ENCODE results near the gene PDE6H.

The PDE6H gene

DNA sequence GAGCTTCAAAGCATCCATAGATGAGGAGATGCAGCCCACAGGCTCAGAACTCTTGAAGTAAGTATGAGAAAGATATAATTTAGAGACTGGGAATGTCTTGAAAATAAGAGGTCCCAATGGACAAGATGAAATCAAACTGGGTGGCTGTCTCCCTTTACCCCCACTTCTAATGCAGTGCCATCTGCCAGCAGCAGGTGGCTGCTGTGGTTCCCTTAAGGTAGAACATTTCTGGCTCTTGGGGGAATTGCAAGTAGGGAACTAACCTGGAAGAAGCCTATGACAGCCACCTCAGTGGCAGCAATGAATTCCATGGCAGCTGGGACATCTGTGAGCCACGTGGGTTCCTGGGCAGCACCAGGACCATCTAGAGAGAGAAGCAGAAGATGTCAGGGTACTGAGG is 35.2 kb upstream of the PDE6H start:
- H3K27ac ChIP-seq (ENCODE audit: low read length) = no peak overlapping the region

DNA sequence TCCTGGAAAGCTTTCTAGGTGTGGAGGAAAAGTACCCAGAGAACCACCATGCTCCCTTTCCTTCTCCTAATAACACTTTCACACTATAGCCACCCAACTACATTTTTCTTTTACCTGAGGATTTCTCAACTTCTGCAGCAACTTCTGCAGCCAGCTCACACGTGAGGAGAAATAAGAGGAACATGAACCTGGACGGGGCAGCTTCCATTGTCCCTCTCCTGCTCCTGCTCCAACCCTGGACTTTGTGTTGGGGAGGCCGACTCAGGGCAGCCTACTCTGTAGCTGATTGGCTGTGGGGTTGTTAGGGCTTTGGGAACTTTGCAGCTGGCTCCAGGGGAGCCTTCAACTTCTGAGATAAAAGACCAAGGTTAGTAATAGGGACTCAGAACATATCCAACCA is 34.5 kb upstream of the PDE6H start, which contains the start of gene ERP27:
ERP27 (minus strand) TSS at position 237 of the 400 bp plus-strand sequence; CDS start at position 208, 29 bp downstream.
- Histone ChIP-seq H3K36me3 (replicated peaks; ENCODE audit: insufficient read depth, low read length) (no peaks in the 10 kb centered on the region), H3K9me3 (replicated peaks; ENCODE audit: insufficient read depth, low read length) (no peaks in the 10 kb centered on the region), H3K27ac (ENCODE audit: low read length) (no peak within 1 kb of the TSS), H3K4me1 (ENCODE audit: low read length) (no peaks in the 10 kb centered on the region), H3K9ac (ENCODE audit: low read length) (no peak within 1 kb of the TSS), H3K27me3 (replicated peaks; ENCODE audit: insufficient read depth, low read length) (no peaks in the 10 kb centered on the region), H4K20me1 (ENCODE audit: insufficient read depth, low read length) (no peaks in the 10 kb centered on the region), H3K79me2 (ENCODE audit: low read length) (no peaks in the 10 kb centered on the region), H3K4me2 (ENCODE audit: low read depth, low read length) (no peak within 1 kb of the TSS), H3K9me2 (replicated peaks; ENCODE audit: insufficient read depth, low read length) (no peaks in the 10 kb centered on the region), H3F3A (ENCODE audit: insufficient read depth, low read length) (no peaks in the 10 kb centered on the region), H3K4me3 (ENCODE audit: low read length) (no peak within 1 kb of the TSS), H2AFZ (ENCODE audit: low read length) (no peak within 1 kb of the TSS)
- no peak for DNase-seq
- TF ChIP-seq, protein P1, sequence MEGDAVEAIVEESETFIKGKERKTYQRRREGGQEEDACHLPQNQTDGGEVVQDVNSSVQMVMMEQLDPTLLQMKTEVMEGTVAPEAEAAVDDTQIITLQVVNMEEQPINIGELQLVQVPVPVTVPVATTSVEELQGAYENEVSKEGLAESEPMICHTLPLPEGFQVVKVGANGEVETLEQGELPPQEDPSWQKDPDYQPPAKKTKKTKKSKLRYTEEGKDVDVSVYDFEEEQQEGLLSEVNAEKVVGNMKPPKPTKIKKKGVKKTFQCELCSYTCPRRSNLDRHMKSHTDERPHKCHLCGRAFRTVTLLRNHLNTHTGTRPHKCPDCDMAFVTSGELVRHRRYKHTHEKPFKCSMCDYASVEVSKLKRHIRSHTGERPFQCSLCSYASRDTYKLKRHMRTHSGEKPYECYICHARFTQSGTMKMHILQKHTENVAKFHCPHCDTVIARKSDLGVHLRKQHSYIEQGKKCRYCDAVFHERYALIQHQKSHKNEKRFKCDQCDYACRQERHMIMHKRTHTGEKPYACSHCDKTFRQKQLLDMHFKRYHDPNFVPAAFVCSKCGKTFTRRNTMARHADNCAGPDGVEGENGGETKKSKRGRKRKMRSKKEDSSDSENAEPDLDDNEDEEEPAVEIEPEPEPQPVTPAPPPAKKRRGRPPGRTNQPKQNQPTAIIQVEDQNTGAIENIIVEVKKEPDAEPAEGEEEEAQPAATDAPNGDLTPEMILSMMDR (IDR thresholded peaks at IDR 0.05; ENCODE audit: low read length) = no peak
- TF ChIP-seq EZH2 (optimal IDR thresholded peaks at IDR 0.05; ENCODE audit: low read depth, low read length) (no peak), EZH2phosphoT487 (IDR thresholded peaks at IDR 0.05; ENCODE audit: low read length) (no peak)

More for the DNA sequence above, 35.2 kb upstream of the PDE6H start:
- Histone ChIP-seq H3K79me2 (ENCODE audit: low read length) (no peaks in the 10 kb centered on the region), H3K9ac (ENCODE audit: low read length) (no peak overlapping the region), H4K20me1 (ENCODE audit: insufficient read depth, low read length) (no peaks in the 10 kb centered on the region), H3K9me3 (replicated peaks; ENCODE audit: insufficient read depth, low read length) (no peaks in the 10 kb centered on the region), H3K4me3 (ENCODE audit: low read length) (no peak overlapping the region), H3K9me2 (replicated peaks; ENCODE audit: insufficient read depth, low read length) (no peaks in the 10 kb centered on the region), H2AFZ (ENCODE audit: low read length) (no peak overlapping the region), H3F3A (ENCODE audit: insufficient read depth, low read length) (no peaks in the 10 kb centered on the region), H3K4me2 (ENCODE audit: low read depth, low read length) (no peak overlapping the region), H3K27me3 (replicated peaks; ENCODE audit: insufficient read depth, low read length) (no peaks in the 10 kb centered on the region), H3K4me1 (ENCODE audit: low read length) (no peaks in the 10 kb centered on the region), H3K36me3 (replicated peaks; ENCODE audit: insufficient read depth, low read length) (no peaks in the 10 kb centered on the region)
- DNase-seq = peak; percentile 46
- TF ChIP-seq, protein P1 (IDR thresholded peaks at IDR 0.05; ENCODE audit: low read length) = peak; percentile 60
- TF ChIP-seq EZH2phosphoT487 (IDR thresholded peaks at IDR 0.05; ENCODE audit: low read length) = no peak
- no peak for TF ChIP-seq EZH2 (optimal IDR thresholded peaks at IDR 0.05; ENCODE audit: low read depth, low read length)

- Histone ChIP-seq H3K27me3 (replicated peaks; ENCODE audit: insufficient read depth, low read length) (no peaks in the 10 kb centered on the region), H4K20me1 (ENCODE audit: insufficient read depth, low read length) (no peaks in the 10 kb centered on the region), H3K79me2 (ENCODE audit: low read length) (peaks cover 18% of the 10 kb centered on the region), H2AFZ (ENCODE audit: low read length) (no peak overlapping the region), H3K9me2 (replicated peaks; ENCODE audit: insufficient read depth, low read length) (no peaks in the 10 kb centered on the region), H3K4me2 (ENCODE audit: low read depth, low read length) (no peak overlapping the region), H3K4me1 (ENCODE audit: low read length) (no peaks in the 10 kb centered on the region), H3K9ac (ENCODE audit: low read length) (no peak overlapping the region), H3K27ac (ENCODE audit: low read length) (no peak overlapping the region), H3K9me3 (replicated peaks; ENCODE audit: insufficient read depth, low read length) (no peaks in the 10 kb centered on the region), H3K4me3 (ENCODE audit: low read length) (no peak overlapping the region), H3F3A (ENCODE audit: insufficient read depth, low read length) (no peaks in the 10 kb centered on the region), H3K36me3 (replicated peaks; ENCODE audit: insufficient read depth, low read length) (peaks cover 14% of the 10 kb centered on the region)
- no peak for DNase-seq
- TF ChIP-seq, protein P1 (IDR thresholded peaks at IDR 0.05; ENCODE audit: low read length) = no peak
- no peak for TF ChIP-seq EZH2 (optimal IDR thresholded peaks at IDR 0.05; ENCODE audit: low read depth, low read length)
- no peak for TF ChIP-seq EZH2phosphoT487 (IDR thresholded peaks at IDR 0.05; ENCODE audit: low read length)
Observed at GRCh38 chr12:14941369-14941768, 31.5 kb upstream of the PDE6H start.

All from MM.1S (cell line).